GM20000 (cell line): ENCODE measurements around the gene ZNF674.

Source experiments
- DNase-seq: peaks from one replicate; pipeline ENCODE4 v3.0.0; 2012; ENCODE audit warnings: low spot score
- CTCF ChIP-seq: IDR thresholded peaks from 2 replicates; pipeline ENCODE4 v1.5.1; 2012; ENCODE audit warnings: mild to moderate bottlenecking, control low read depth; ENCODE audit errors: extremely low read depth, missing control alignments

Gene ZNF674

GRCh38 chrX:46574774-46575381, 29.7 kb upstream of the ZNF674 start:
- TF ChIP-seq CTCF = no peak
- peak; percentile 45 for DNase-seq

- peak; percentile 68 for DNase-seq
- peak; percentile 1 for TF ChIP-seq CTCF
These were observed 28.9 kb upstream of the ZNF674 start for GRCh38 chrX:46573892-46574773.

- TF ChIP-seq CTCF = no peak
- DNase-seq = peak; percentile 51
These were observed 28.2 kb upstream of the ZNF674 start, which contains the start of gene CHST7 for GRCh38 chrX:46573331-46573891. CHST7 (plus strand) TSS chrX:46573765; CDS start chrX:46573932, 167 bp downstream.

- DNase-seq = peak; percentile 45
- TF ChIP-seq CTCF = no peak
These were observed 27.2 kb upstream of the ZNF674 start for GRCh38 chrX:46572340-46572936.

- no peak for TF ChIP-seq CTCF
These were observed 26.5 kb upstream of the ZNF674 start for GRCh38 chrX:46571423-46572339.

GRCh38 chrX:46569621-46570020, 24.4 kb upstream of the ZNF674 start:
- no peak for TF ChIP-seq CTCF
- no peak for DNase-seq

More at GRCh38 chrX:46571423-46572339, 26.5 kb upstream of the ZNF674 start:
- DNase-seq = no peak
